ENCODE results near the gene ZNF714.

The ZNF714 gene

DNA sequence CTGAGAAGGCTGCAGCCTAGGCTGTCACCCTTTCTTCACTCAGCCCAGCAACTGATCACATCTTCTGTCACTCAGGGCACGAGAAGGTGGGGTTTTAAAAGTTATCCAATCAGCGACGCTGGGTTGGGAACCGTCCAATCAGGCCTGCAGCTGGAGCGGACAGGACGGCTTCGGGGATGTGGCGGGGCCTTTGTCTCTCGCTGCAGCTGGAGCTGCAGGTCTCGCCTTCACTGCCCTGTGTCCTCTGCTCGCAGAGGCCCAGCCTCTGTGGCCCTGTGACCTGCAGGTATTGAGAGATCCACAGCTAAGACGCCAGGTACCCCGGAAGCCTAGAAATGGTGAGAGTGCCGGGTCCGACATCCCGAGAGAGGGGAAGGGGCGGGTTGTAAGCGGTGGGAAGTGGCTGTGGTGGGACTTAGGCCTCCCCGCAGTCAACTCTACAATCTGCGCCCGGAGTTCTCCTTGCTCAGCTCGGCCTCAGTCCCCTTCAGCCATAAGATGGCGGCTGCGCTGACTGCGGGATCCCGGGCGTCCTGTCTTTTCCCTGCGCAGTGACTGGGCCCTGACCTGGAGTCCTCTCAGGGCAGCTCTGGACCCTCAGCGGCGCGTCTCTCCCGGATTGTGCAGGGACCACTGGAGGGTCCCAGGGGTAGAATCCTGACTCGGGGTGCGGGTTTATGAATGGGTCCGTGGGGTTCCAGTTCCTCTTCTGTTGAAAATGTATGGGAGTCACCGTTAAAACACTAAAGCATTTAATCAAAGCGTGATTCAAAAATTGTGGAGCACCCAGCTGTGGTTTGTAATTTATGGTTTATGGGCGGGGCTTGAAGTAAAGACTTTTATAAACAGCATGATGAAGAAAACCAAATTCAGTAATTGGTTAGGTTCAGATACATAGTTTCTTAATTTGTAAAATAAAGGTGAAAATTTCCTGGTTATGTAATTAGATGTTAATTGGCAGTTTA, at the start of gene ZNF714:
ZNF714 (plus strand) TSS at position 193 of the 965 bp plus-strand sequence. CDS start 16,066 bp downstream, outside the sequence.
- peak; percentile 67 for DNase-seq (ENCODE audit: low read depth)

DNA sequence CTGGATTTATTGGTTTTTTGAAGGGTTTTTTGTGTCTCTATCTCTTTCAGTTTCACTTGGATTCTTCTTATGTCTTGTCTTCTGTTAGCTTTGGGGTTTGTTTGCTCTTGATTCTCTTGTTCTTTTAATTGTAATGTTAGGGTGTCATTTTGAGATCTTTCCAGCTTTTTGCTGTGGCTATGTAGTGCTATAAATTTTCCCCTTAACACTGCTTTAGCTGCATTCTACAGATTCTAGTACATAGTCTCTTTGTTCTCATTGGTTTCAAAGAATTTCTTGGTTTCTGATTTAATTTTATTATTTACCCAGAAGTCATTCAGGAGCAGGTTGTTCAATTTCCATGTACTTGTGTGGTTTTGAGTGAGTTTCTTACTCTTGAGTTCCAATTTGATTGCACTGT, 37.0 kb upstream of the ZNF714 start:
- DNase-seq (ENCODE audit: low read depth): no peak

DNA sequence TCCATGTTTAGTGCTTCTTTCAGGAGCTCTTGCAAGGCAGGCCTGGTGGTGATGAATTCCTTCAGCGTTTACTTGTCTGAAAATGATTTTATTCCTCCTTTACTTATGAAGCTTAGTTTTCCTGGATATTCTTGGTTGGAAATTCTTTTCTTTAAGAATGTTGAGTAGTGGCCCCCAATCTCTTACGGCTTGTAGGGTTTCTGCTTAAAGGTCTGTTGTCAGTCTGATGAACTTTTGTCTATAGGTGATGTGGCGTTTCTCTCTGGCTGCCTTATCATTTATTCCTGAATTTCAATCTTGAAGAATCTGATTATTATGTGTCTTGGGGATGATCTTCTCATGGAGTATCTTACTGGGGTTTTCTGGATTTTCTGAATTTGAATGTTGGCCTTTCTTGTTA, 35.5 kb upstream of the ZNF714 start:
- DNase-seq (ENCODE audit: low read depth): no peak

DNA sequence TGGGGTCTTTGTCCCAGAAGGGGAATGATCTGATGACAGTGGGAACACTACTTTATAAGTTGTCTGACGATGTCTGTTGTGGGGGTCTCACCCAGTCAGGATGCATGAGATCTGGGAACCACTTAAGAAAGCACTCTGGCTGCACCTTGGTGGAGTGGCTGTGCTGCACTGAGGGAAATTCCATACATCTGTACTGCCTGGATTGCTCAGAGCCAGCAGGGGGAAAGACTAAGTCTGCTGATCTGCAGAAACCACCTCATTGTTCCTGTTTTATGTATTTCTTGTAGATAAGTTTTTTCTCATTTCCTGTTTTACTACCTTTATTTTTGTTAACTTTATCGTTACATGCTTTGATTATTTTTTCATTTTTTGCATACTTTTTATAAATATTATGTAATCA, 34.3 kb upstream of the ZNF714 start:
- DNase-seq (ENCODE audit: low read depth): no peak

DNA sequence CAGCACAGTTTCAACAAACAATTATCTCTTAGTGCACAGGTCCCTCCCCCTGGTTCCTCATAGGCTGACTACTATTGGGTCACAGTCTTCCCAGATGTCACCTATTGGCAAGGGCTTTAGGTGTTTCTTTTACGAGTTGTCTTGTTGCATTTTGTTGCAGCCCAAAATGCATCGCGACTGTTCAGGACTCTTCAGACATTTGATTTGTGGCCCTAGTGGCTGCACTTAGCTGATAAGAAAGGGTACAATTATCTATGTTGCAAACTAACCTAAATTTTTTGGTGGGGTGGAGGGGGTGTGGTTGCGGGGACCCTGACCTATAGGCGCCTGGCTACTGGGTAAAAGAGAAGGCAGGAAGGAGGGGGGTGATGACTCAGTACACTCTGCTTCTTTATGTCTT, 29.1 kb upstream of the ZNF714 start:
- no peak for DNase-seq (ENCODE audit: low read depth)

DNA sequence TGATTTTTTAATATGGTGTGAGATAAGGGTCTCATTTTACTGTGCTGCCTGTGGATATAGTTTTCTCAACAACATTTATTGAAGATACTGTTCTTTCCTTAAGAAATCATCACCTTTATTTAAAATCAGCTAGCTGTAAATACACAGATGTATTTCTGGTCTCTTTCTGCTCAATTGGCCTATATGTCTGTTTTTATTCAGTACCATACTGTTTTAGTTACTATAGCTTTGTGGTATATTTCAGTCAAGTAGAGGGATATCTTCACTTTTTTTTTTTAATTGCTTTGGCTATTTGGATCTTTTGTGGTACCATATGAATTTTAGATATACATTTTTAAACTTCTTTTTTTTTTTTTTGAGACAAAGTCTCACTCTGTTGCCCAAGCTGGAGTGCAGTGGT, 16.7 kb upstream of the ZNF714 start:
- no peak for DNase-seq (ENCODE audit: low read depth)

DNA sequence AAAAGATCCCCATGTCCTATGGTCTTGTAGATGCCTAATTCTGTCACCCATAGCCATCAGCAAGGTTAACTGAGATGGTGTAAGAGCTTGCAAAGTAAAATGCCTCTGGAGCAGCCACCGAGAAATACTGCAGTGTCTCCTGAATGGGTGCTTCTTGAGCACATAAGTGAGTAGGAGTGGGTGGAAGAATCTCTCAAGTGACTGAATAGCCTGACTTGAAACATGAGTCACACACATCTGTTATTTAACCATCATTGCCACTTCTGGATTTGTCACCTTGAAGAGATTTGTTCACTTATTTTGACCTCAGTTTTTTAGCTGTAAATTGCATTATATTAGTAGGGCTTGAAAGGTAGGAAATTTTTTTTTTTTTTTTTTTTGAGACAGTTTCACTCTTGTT, 2.3 kb downstream of the ZNF714 start:
- no peak for DNase-seq (ENCODE audit: low read depth)

DNA sequence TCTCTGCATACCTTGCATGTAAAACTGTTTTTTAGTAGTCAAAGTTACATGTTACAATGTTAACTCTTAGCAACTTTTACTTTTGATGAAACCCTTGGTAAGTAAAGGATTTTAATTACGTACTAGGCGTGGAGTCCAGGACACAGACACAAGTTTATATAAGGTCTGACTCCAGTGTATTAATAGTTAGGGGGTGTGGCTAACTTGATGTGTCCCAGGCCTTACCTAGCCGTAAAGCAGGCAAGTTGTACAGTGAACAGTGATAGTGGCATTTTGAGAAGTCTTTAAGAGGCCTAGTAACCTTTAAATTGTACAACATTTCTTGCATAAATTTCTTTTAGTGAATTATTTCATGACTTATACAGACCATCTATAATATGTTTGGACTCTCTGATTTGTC, 5.9 kb downstream of the ZNF714 start:
- DNase-seq (ENCODE audit: low read depth): no peak

DNA sequence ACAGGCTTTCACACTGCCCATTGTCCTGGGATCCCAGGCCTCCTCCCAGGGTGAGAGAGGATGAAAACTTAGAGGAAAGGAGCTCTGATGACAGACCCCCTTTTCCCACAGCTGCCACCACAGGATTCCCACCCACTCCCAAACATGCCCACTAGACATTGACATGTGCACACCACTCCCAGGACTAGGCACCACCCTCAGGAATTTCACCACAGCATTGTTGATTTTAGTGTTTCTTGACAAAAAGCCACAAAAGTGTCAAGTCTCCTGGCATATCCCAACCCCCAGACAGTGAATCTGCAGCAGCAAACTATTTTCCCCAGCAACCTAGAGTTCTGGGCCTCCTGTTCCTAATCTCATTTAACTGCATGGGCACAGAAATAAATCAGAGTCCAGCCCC, 10.1 kb downstream of the ZNF714 start:
- no peak for DNase-seq (ENCODE audit: low read depth)

DNA sequence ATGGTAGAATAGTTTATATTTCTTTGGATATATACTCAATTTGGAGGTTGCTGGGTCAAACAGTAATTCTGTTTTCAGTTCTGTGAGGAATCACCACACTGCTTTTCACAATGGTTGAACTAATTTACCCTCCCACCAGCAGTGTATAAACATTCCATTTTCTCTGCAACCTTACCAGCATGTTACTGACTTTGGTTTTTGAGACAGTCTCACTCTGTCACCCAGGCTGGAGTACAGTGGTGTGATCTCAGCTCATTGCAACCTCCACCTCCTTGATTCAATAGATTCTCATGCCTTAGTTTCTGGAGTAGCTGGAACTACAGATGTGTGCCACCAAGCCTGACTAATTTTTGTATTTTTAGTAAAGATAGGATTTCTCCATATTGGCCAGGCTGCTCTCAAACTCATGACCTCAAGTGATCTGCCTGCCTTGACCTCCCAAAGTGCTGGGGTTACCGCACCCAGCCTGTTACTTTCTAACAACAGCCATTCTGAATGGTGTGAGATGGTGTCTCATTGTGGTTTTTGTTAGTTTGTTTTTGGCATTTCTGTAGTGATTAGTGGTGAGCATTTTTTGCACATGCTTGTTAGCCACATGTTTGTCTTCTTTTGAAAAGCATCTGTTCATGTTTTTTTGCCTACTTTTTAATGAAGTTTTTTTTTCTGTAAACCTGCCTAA, 12.5 kb downstream of the ZNF714 start:
- no peak for DNase-seq (ENCODE audit: low read depth)

DNA sequence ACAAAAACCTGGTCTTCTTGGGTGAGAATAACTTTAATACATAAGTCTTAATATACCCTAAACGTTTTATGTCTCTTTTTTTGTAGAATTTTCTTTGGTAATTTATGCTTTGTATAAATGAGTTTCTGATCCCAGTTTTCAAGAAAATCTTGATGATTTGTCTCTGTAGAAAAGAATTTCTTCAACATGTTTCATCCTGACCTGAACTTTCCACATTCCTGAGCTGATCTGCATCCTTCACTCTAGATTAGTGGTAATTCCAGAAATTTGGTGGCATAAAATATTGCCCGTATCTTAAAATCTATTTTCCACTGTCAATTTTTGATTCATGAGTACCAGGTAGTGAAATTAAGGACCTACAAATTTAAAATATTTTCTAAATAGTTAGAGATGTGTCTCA, 16.3 kb downstream of the ZNF714 start:
- no peak for DNase-seq (ENCODE audit: low read depth)

DNA sequence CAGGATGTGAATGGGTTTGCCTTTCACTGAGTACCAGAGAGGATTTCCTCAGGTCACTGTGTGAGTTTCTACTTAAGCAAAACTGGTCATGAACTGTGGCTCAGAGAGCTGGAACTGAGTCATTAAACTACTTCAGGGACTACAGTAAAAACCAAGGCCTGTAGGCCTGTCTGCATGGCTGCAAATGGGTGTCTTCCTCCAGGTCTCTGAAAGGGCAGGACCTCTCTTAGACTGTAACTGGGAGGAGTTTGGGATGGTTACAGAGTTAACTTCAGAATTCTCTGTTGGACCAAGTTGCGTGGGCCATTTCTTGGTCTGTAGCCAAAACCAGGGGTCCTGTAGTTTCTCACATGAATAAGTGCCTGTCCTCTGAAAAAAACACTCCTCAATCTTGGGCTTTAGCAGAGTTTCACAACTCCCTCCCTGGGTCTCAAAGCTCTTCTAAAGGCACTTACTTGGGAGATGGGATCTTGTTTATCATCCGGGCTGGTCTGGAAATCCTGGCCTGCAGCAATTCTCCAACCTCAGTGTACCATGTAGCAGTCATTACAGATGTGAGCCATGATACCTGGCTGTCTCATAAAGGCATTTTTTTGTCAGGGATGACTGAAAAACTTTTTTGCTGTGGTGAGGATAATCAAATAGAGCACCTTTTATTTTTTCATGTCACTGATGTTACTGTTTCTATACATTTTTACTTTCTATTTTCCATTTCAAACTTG, 19.7 kb downstream of the ZNF714 start:
- DNase-seq (ENCODE audit: low read depth): no peak

DNA sequence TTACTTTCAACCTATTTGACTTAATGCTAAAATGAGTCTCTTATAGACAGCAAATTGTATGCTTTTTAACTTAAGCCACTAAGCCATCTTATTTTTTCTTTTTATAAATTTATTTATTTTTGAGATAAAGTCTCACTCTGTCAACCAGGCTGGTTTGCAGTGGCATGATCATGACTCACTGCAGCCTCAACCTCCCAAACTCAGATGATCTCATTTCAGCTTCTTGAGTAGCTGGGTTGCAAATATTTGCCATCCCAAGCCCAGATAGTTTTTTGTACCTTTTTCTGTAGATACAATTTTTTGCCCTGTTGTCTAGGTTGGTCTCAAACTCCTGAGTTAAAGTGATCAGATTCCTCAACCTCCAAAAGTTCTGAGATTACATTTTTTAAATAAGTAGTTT, 27.1 kb downstream of the ZNF714 start:
- DNase-seq (ENCODE audit: low read depth): no peak

DNA sequence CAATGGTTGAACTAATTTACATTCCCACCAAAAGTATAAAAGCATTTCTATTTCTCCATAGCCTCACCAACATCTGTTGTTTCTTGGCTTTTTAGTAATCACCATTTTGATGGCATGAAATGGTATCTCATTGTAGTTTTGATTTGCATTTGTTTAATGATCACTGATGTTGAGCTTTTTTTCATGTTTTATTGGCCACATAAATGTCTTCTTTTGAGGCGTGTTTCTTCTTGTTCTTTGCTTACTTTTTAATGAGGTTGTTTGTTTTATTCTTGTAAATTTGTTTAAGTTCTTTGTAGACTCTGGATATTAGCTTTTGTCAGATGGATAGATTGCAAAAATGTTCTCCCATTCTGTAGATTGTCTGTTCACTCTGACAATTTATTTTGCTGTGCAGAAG, 28.2 kb downstream of the ZNF714 start:
- no peak for DNase-seq (ENCODE audit: low read depth)

DNA sequence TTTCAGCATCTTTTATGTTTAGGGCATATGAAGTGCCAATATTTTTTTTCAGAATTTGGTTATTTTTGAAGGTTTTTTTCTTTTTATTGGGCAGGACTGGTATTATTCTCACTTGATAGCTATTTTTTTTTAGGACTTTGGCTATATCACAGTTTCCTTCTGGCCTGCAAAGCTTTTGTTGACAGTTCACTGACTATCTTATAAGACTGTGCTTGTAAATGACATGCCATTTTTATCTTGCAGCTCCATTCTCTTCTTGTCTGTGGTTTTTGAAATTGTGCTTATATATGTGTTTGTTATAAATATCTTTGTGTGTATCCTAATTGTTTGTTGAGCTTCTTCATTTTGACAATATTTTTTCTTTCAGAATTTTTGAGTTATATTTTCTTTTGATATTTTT, 33.4 kb downstream of the ZNF714 start:
- DNase-seq (ENCODE audit: low read depth): no peak

DNA sequence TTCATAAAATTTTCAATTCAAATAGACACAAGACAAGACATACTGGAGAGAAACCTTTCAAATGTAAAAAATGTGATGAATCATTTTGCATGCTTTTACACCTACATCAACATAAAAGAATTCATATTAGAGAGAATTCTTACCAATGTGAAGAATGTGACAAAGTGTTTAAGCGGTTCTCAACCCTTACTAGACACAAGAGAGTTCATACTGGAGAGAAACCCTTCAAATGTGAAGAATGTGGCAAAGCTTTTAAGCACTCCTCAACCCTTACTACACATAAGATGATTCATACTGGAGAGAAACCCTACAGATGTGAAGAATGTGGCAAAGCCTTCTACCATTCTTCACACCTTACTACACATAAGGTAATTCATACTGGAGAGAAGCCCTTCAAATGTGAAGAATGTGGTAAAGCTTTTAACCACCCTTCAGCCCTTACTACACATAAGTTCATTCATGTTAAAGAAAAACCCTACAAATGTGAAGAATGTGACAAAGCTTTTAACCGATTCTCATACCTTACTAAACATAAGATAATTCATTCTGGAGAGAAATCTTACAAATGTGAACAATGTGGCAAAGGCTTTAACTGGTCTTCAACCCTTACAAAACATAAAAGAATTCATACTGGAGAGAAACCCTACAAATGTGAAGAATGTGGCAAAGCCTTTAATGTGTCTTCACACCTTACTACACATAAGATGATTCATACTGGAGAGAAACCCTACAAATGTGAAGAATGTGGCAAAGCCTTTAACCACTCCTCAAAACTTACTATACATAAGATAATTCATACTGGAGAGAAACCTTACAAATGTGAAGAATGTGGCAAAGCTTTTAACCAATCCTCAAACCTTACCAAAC, 35.3 kb downstream of the ZNF714 start:
- DNase-seq (ENCODE audit: low read depth): no peak

DNA sequence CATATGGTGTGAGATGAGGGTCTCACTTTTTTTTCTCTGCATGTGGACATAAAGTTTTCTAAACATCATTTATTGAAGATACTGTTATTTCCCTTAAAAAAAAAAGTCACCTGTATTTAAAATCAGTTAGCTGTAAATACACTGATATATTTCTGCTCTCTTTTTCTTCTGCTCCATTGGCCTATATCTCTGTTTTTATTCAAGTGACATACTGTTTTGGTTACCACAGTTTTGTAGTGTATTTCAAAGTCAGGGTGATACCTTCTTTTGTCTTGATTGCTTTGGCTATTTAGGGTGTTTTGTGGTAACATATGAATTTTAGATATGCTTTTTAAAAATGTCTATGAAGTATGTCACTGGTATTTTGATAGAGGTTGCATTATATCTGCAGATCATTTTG, 44.1 kb downstream of the ZNF714 start:
- DNase-seq (ENCODE audit: low read depth): no peak

DNA sequence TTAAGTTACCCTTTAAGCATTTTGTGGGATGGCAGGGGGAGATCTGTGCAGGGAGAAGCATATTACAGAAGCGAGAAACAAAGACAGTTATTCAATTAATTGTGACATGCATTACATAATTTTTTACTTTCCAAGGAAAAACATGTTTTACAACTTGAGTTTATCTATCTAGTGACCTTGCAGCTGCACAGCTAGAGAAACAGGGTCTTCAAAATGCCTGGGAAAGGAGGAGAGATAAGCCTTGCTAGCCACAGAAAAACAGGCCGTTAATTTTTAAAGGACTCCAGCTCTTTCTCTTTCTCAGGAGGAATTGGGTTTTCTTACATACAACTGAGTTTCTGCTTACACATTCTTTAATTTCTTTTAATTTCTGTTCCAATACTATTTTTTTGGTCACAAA, 45.0 kb downstream of the ZNF714 start:
- DNase-seq (ENCODE audit: low read depth): no peak

DNA sequence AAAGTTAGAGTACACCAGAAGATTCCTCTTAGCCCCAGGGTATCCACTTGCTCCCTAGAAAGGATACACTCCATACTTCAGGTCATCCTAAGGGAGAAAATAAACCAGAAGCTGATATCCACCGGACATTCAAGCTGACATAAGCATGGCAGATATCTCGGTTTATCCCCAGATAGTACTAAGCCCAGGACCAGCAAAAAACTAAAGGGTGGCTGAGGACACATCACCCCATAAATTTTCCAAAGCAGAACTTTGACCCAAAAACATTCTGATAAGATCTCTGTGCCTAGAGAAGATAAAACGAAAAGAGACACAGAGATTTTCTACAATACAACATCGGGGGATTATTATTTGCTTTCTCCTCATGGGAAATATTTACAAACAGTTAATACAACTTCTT, 45.9 kb downstream of the ZNF714 start:
- no peak for DNase-seq (ENCODE audit: low read depth)

DNA sequence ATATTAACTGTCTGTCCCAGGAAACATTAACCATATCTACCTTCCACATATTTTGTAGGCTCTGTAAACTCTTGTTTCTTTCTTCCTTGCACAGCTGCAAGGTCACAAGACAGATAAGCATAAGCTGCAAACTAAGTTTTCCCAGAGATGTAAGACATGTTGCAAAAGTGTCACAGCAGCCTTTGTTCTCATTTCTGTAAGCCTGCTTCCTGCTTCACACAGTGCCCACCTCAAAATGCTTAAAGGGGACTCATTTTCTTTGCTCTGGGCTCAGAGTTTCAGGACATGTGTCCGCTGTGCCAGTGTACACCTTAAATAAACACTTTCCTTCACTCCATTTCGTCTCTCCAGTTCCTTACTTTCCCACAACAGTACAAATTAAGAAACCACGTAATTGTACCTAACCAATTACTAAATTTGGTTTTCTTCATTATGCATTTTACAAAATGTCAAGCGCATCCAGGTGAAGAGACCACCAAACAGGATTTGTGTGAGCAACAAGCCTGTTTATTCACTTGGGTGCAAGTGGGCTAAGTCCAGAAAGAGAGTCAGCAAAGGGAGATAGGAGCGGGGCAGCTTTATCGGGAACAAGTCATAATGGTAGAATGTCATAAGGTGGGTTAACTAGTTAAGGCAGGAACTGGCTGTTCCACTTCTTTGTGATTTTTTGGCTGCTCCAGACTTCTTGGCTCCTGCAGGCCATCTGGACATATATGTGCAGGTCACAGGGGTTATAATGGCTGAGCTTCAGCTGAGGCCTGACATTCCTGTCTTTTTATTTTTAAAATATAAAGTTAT, 47.1 kb downstream of the ZNF714 start:
- DNase-seq (ENCODE audit: low read depth): no peak

Data from stimulated activated CD8-positive, alpha-beta memory T cell treated with anti-CD3 and anti-CD28 coated beads, Interleukin-15, amount 100 ng/mL, for 1 hour (primary cell).